Measurements from ENCODE around the gene RUSF1. TPM values are rescaled to one million over a fixed set of nuclear protein-coding genes. Genes with fewer than 3 reads are reported as not detected.

Gene RUSF1
- total RNA-seq, 1 experiment from 2014 or later: 59.3 TPM

DNA sequence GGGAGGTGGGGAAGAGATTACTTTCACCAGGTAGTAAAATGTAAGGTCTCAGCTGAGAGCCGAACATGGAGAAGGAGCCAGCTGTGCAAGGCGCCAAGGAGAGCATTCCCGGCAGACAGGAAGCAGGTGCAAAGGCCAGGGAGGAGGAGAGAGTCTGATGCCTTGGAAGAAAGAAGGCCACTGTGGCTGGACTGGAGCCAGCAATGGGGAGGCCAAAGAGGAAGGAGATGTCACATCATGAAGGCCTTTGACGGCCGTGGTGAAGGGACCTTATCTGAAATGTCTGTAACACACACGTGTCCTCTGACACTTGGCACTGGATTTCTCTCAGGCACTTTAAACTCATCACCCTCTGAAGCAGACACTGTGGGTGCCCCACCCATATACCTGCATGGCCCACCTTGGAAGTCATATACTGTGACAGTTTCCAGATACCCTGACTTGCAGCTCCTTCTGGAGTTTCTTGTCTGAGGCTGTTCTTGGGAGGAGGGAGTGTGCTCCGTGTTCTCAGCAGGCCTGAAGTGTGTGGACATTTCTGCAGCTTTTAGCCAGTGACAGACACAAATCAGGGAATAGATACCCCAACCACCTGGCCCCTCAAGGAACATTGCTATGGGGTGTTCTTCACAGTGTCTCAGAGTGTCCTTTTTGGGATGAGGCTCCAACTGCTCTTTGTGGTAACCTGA, 27.2 kb downstream of the RUSF1 start:
- no peak for TF ChIP-seq JUND (IDR thresholded peaks at IDR 0.05)
- TF ChIP-seq ZFX (IDR thresholded peaks at IDR 0.05): no peak
- TF ChIP-seq POLR2AphosphoS5 (IDR thresholded peaks at IDR 0.05; ENCODE audit: low read depth, low read length): no peak
- no peak for TF ChIP-seq SP1 (IDR thresholded peaks at IDR 0.05; ENCODE audit: low read depth)
- TF ChIP-seq CEBPB (IDR thresholded peaks at IDR 0.05; ENCODE audit: low read depth): no peak
- TF ChIP-seq SIN3A (IDR thresholded peaks at IDR 0.05; ENCODE audit: low read depth): no peak
- TF ChIP-seq FOSL1 (IDR thresholded peaks at IDR 0.05; ENCODE audit: low read depth): no peak
- no peak for TF ChIP-seq EZH2 (IDR thresholded peaks at IDR 0.05)
- TF ChIP-seq, protein P1, sequence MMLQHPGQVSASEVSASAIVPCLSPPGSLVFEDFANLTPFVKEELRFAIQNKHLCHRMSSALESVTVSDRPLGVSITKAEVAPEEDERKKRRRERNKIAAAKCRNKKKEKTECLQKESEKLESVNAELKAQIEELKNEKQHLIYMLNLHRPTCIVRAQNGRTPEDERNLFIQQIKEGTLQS (IDR thresholded peaks at IDR 0.05): no peak
- TF ChIP-seq, protein P2, sequence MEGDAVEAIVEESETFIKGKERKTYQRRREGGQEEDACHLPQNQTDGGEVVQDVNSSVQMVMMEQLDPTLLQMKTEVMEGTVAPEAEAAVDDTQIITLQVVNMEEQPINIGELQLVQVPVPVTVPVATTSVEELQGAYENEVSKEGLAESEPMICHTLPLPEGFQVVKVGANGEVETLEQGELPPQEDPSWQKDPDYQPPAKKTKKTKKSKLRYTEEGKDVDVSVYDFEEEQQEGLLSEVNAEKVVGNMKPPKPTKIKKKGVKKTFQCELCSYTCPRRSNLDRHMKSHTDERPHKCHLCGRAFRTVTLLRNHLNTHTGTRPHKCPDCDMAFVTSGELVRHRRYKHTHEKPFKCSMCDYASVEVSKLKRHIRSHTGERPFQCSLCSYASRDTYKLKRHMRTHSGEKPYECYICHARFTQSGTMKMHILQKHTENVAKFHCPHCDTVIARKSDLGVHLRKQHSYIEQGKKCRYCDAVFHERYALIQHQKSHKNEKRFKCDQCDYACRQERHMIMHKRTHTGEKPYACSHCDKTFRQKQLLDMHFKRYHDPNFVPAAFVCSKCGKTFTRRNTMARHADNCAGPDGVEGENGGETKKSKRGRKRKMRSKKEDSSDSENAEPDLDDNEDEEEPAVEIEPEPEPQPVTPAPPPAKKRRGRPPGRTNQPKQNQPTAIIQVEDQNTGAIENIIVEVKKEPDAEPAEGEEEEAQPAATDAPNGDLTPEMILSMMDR (IDR thresholded peaks at IDR 0.05 in 2 of 3, conservative IDR thresholded peaks at IDR 0.05 in 1 of 3; ENCODE audit: borderline replicate concordance in 1 of 3, insufficient read depth in 1 of 3, low read depth in 2 of 3, low read length in 2 of 3): no peak
- no peak for TF ChIP-seq EZH2phosphoT487 (IDR thresholded peaks at IDR 0.05; ENCODE audit: borderline replicate concordance)
- no peak for TF ChIP-seq RAD21 (IDR thresholded peaks at IDR 0.05; ENCODE audit: low read depth)
- no peak for TF ChIP-seq CBX3 (IDR thresholded peaks at IDR 0.05; ENCODE audit: low read depth)
- no peak for TF ChIP-seq SRF (IDR thresholded peaks at IDR 0.05; ENCODE audit: low read depth)
- intact Hi-C loops (cut with micrococcal nuclease): no loop called here
- DNase-seq (ENCODE audit: low read depth, low spot score): no peak
- no peak overlapping the region for H3K4me2 ChIP-seq (ENCODE audit: low read length)
- H3K9me2 ChIP-seq (ENCODE audit: insufficient read depth): no peaks in the 10 kb centered on the region
- no peaks in the 10 kb centered on the region for H3K36me3 ChIP-seq (ENCODE audit: control insufficient read depth in 1 of 2, insufficient read depth in 2 of 2, low read length in 2 of 2)
- no peak overlapping the region for H2AFZ ChIP-seq (ENCODE audit: low read depth, low read length, poor library complexity, severe bottlenecking)
- BruUV-seq (replicated peaks): no TSS peak
- CTCF ChIA-PET: interaction anchor here (1.1 kb wide), 1 partner anchor 8 kb away, joined by 3 read pairs; no protein-coding TSS in a partner anchor
- no peaks in the 10 kb centered on the region for H3K79me2 ChIP-seq (ENCODE audit: insufficient read depth, low read length)
- RAD21 ChIA-PET (ENCODE audit: low non-redundant PET in 1 of 2, low total read pairs in 2 of 2, uncharacterized antibody in 2 of 2, unreplicated experiment in 2 of 2): no interaction called here
- H4K20me1 ChIP-seq (ENCODE audit: insufficient read depth): no peaks in the 10 kb centered on the region
- no peak overlapping the region for H3K9ac ChIP-seq (ENCODE audit: low read length)
- H3K4me1 ChIP-seq (ENCODE audit: control insufficient read depth in 1 of 2, insufficient read depth in 2 of 2, low read length in 2 of 2): peaks cover 11 to 30% of the 10 kb centered on the region in 2 experiments; a peak in 3 of 4 replicates
- no peaks in the 10 kb centered on the region for H3K9me3 ChIP-seq (ENCODE audit: control insufficient read depth in 1 of 2, insufficient read depth in 1 of 2, low read depth in 1 of 2, low read length in 2 of 2)
- no peak overlapping the region for H3K27ac ChIP-seq (ENCODE audit: low read depth, low read length)
- H3K27me3 ChIP-seq (ENCODE audit: insufficient read depth, low read length): no peaks in the 10 kb centered on the region
- POLR2A ChIA-PET: no interaction called here
- H3K4me3 ChIP-seq (replicated peaks in 1 of 2; ENCODE audit: low read depth in 1 of 2, low read length in 2 of 2): no peak overlapping the region
- no peak for ATAC-seq

All from HCT116 (cell line).